Measurements from ENCODE around the gene LRRK1.

The LRRK1 gene

DNA sequence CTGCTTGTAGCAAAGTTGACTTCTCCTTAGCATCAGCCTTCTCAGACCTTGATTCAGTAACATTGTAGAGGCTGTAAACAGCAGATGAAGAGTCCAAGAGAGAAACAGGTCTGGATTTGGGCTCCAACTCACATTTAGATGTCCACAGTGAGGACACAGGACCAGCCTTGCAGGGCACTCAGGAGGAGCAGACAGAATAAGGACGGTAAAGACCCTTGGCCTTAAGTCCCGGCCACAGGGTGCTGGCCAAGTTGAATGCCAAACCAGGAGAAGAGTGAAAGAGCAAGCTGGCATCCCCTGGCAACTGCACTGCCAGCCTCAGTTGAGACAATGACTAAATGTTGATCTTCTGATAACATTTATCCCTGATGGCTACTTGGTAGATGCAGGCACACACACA, 136.3 kb downstream of the LRRK1 start:
- H3K4me3 ChIP-seq (replicated peaks in 1 of 2; ENCODE audit: low read depth in 2 of 2, low read length in 2 of 2), result no peak overlapping the region
- DNase-seq (ENCODE audit: low read depth in 2 of 2), result no peak
- TF ChIP-seq, protein P1, sequence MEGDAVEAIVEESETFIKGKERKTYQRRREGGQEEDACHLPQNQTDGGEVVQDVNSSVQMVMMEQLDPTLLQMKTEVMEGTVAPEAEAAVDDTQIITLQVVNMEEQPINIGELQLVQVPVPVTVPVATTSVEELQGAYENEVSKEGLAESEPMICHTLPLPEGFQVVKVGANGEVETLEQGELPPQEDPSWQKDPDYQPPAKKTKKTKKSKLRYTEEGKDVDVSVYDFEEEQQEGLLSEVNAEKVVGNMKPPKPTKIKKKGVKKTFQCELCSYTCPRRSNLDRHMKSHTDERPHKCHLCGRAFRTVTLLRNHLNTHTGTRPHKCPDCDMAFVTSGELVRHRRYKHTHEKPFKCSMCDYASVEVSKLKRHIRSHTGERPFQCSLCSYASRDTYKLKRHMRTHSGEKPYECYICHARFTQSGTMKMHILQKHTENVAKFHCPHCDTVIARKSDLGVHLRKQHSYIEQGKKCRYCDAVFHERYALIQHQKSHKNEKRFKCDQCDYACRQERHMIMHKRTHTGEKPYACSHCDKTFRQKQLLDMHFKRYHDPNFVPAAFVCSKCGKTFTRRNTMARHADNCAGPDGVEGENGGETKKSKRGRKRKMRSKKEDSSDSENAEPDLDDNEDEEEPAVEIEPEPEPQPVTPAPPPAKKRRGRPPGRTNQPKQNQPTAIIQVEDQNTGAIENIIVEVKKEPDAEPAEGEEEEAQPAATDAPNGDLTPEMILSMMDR (IDR thresholded peaks at IDR 0.05; ENCODE audit: low read depth, low read length), result no peak

DNA sequence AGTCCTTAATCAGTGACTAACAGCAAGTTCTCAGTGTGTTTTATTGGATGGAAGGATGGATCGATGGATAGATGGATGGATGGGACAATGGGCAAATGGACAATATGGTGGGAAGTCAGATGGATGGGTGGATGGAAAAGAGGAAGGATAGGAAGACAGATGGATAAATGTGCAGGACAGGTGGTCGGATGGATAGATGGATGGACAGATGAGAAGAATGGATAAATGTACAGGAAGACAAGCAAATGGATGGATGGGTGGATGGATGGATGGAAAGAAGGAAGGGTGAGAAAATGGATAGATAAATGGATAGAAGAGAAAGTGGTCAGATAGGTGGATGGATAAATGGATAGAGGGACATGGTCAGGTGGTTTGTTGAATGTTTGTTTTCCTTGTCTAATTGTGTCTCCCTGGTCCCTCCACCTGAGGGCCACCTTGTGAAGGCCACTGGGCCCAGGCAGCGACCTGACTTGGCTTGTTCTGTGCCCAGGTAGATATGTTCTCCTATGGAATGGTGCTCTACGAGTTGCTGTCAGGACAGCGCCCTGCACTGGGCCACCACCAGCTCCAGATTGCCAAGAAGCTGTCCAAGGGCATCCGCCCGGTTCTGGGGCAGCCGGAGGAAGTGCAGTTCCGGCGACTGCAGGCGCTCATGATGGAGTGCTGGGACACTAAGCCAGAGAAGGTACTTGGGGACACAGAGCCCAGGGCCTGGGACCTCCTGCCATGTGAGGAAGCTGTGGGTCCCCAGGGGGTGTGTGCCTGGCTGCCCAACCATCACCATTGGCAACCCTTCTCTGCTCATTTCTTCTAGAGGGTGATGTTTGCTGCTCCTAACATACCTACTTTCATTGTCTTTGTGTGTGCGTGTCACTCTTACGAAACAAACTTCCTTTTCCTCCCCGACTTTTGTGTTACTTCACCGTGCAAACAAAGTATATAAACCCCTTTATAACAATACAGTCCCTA, 137.5 kb downstream of the LRRK1 start:
- peak in 1 of 2 donors; percentile 60 for DNase-seq (ENCODE audit: low read depth in 2 of 2)
- TF ChIP-seq, protein P1 (IDR thresholded peaks at IDR 0.05; ENCODE audit: low read depth, low read length), result no peak
- no peak overlapping the region for H3K4me3 ChIP-seq (replicated peaks in 1 of 2; ENCODE audit: low read depth in 2 of 2, low read length in 2 of 2)

DNA sequence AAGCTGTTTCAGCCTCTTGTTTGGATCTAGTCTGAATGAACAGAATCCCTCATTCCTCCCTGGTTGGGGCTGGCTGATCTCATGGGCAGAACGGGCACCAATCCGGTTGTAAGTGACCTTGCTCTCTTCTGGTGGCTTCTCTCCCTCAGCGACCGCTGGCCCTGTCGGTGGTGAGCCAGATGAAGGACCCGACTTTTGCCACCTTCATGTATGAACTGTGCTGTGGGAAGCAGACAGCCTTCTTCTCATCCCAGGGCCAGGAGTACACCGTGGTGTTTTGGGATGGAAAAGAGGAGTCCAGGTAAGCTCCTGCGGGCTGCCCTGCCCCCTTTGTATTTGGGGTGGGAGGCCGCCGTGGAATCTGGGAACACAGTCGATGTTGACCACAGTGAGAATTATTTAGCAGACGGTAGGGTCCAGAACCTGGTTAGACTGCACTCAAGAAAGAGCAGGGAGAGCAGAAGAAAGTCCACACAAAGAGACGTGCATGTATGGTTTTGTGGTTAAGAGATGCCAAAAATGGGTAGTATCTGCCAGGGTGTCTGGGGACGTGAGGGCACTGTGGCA, 138.8 kb downstream of the LRRK1 start:
- DNase-seq (ENCODE audit: low read depth in 2 of 2), result no peak
- TF ChIP-seq, protein P1 (IDR thresholded peaks at IDR 0.05; ENCODE audit: low read depth, low read length), result no peak
- H3K4me3 ChIP-seq (replicated peaks in 1 of 2; ENCODE audit: low read depth in 2 of 2, low read length in 2 of 2), result no peak overlapping the region

DNA sequence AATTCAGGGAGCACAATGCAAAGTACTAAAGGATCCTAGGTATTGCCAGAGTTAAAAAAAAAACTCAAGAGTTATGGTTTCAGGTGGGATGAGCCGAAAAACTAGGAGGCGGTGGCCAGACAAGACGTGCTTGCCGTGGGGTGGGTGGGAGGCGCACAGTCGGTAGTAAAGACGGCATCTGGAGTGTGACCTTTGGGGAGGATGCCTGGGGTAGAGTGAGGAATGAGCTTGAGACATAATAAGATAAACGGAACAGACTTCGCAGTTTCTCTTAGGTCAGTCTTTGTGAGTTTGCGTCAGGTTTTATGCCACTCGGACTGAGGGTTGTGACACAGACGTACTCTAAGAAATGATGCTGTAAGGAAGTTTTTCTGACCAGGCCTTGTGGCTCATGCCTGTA, 139.6 kb downstream of the LRRK1 start:
- no peak overlapping the region for H3K4me3 ChIP-seq (replicated peaks in 1 of 2; ENCODE audit: low read depth in 2 of 2, low read length in 2 of 2)
- TF ChIP-seq, protein P1 (IDR thresholded peaks at IDR 0.05; ENCODE audit: low read depth, low read length), result no peak
- DNase-seq (ENCODE audit: low read depth in 2 of 2), result no peak

DNA sequence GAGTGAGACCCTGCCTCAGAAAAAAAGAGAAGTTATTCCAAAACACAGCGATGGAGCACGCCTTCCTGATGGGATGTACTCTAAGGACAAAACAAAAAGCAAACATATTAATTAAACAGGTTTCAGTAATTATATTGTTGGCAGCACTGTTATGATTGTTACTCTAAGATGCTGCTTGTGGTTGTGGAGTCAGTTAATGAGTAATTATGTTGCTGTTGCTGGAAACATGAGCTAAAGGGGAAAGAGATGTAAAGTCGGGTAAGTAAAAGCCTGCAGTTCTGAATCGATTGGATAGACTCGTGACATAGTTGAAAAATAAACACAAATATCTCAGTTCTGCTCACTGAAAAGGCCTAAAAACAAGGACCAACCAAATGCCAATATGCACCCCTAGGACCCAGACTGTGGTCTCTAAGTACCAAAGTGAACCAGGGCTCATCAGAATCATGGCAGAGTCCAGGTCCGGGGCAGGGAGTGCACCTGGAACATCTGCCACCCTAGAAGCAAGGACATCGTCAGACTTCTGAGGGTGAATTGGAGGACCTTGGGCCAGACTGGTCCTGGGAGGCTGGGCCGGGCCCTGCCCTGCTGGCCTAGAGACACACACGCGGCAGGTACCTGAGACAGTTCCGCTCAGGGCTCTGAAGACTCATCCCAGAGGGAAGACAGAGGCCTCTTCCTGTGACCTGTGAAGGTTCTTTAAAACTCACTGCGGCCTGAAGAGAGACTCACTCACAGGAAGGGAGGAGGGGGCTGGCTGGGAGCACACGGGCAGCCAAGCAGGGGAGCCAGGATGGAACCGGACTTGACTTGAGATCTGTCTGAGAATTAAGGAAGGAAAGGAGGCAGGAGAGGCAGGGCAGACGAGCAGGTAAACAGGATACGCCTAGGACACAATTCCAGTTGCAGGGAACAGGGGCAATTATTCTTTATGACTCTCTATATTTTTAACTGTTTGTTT, 140.5 kb downstream of the LRRK1 start:
- TF ChIP-seq, protein P1 (IDR thresholded peaks at IDR 0.05; ENCODE audit: low read depth, low read length), result no peak
- DNase-seq (ENCODE audit: low read depth in 2 of 2), result no peak
- H3K4me3 ChIP-seq (replicated peaks in 1 of 2; ENCODE audit: low read depth in 2 of 2, low read length in 2 of 2), result no peak overlapping the region
